ENCODE results near the gene OR8B12.

OR8B12 gene

GRCh38 chr11:124499711-124500110, 43.7 kb downstream of the OR8B12 start:
- Mint-ChIP-seq H3K27me3 (no peaks in the 10 kb centered on the region), H3K4me1 (no peaks in the 10 kb centered on the region), H3K27ac (no peak overlapping the region), H3K9me3 (no peaks in the 10 kb centered on the region), H3K4me3 (no peak overlapping the region), H3K36me3 (no peaks in the 10 kb centered on the region)
- CTCF ChIA-PET: no interaction called here
- no peak for DNase-seq

- CTCF ChIA-PET: no interaction called here
- no peaks in the 10 kb centered on the region for H3K9me3 Mint-ChIP-seq
- H3K4me3 Mint-ChIP-seq: no peak overlapping the region
- no peak overlapping the region for H3K27ac Mint-ChIP-seq
- no peaks in the 10 kb centered on the region for H3K36me3 Mint-ChIP-seq
- H3K4me1 Mint-ChIP-seq: no peaks in the 10 kb centered on the region
- no peak for DNase-seq
- H3K27me3 Mint-ChIP-seq: no peaks in the 10 kb centered on the region
These were observed 50.3 kb downstream of the OR8B12 start for GRCh38 chr11:124493016-124493655.
